PC-9 (cell line): ENCODE data around the gene COA6.

ENCODE experiments used
- EZH2 ChIP-seq: fragments of 200-600 bp; sonication (generic); IDR thresholded peaks from 2 replicates; pipeline ENCODE4 v1.8.0; 2017; ENCODE audit warnings: antibody characterized with exemption, low read depth
- TF ChIP-seq, protein P1 (sequence below): fragments of 200-600 bp; sonication (generic); conservative IDR thresholded peaks from 2 replicates; pipeline ENCODE4 v1.6.1; 2017; ENCODE audit warnings: mixed run types, antibody characterized with exemption, mild to moderate bottlenecking, moderate library complexity

DNA sequence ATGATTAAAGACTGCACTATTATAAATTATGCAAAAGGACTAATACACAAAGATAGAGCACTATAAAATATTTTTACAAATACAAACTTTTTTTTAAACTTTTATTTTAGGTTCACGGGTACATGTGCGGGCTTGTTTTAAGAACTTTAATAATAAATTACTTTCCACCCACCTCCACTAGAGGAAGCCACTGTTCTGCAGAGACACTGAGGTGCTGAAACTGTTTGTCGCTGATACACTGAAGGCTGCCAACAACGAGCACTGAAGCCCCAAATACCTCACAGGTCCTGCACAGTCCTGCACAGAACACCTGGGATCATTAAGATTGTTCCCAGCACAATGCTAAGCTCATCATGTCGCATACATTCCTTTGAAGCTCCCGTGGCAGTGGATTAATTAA is 19.9 kb downstream of the COA6 start:
- TF ChIP-seq, protein P1, sequence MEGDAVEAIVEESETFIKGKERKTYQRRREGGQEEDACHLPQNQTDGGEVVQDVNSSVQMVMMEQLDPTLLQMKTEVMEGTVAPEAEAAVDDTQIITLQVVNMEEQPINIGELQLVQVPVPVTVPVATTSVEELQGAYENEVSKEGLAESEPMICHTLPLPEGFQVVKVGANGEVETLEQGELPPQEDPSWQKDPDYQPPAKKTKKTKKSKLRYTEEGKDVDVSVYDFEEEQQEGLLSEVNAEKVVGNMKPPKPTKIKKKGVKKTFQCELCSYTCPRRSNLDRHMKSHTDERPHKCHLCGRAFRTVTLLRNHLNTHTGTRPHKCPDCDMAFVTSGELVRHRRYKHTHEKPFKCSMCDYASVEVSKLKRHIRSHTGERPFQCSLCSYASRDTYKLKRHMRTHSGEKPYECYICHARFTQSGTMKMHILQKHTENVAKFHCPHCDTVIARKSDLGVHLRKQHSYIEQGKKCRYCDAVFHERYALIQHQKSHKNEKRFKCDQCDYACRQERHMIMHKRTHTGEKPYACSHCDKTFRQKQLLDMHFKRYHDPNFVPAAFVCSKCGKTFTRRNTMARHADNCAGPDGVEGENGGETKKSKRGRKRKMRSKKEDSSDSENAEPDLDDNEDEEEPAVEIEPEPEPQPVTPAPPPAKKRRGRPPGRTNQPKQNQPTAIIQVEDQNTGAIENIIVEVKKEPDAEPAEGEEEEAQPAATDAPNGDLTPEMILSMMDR = no peak
- TF ChIP-seq EZH2 = no peak
